Keratinocyte (primary cell): ENCODE measurements around the gene DSEL.

ENCODE experiments used
- CTCF ChIP-seq, 3 experiments: IDR thresholded peaks in 1 of 3; conservative IDR thresholded peaks in 1 of 3; optimal IDR thresholded peaks in 1 of 3; 2 replicates in 2 of 3; 3 replicates in 1 of 3; pipeline versions ENCODE3 to v1.5.1; 2011; ENCODE audit warnings: low read length in 3 of 3, mild to moderate bottlenecking in 3 of 3, moderate library complexity in 2 of 3, control low read depth in 1 of 3, inconsistent platforms in 1 of 3; ENCODE audit not compliant: insufficient read depth in 2 of 3; ENCODE audit errors: extremely low read depth in 1 of 3
- EZH2 ChIP-seq: IDR thresholded peaks from one replicate; pipeline ENCODE4 v1.6.1; 2012; ENCODE audit warnings: inconsistent platforms, mild to moderate bottlenecking, low read length, moderate library complexity

- TF ChIP-seq CTCF (optimal IDR thresholded peaks at IDR 0.05 in 1 of 3, IDR thresholded peaks at IDR 0.05 in 1 of 3, conservative IDR thresholded peaks at IDR 0.05 in 1 of 3; ENCODE audit: extremely low read depth in 1 of 3, insufficient read depth in 2 of 3, low read length in 3 of 3) (no peak), EZH2 (no peak)
Measured at GRCh38 chr18:67545681-67546080, 29.2 kb upstream of the DSEL start.
